IMR-90 (cell line): ENCODE data around the gene GATA6. TPM values are rescaled to one million over a fixed set of nuclear protein-coding genes. Genes with fewer than 3 reads are reported as not detected.

Experiments used
- ATAC-seq: fragments of 200-7000 bp; cut with Tn5 transposase; 2 replicates; pipeline ENCODE4 v1.9.1; 2020; ENCODE audit warnings: low read depth, mild to moderate bottlenecking, moderate library complexity
- BruUV-seq: library from RNA; stranded (reverse); fragments of 400-500 nt; replicated peaks from 2 replicates; lab custom pipeline; 2021; lab: Mats Ljungman, UMichigan
- CTCF ChIA-PET: fragments of 300-600 bp; formaldehyde crosslinking; extraction: SDS; loops from one replicate; lab custom pipeline; 2021; ENCODE audit warnings: antibody characterized with exemption; lab: Yijun Ruan, JAX
- POLR2A ChIA-PET: fragments of 300-600 bp; sonication (Branson Sonifier 250); formaldehyde crosslinking; loops from one replicate; lab custom pipeline; 2022; ENCODE audit warnings: antibody characterized with exemption; ENCODE audit not compliant: unreplicated experiment; lab: Charles Lee
- DNase-seq: peaks from one replicate; pipeline ENCODE4 v3.0.0; 2013
- H2AFZ ChIP-seq: replicated peaks from 2 replicates; pipeline ENCODE3; 2013; ENCODE audit warnings: low read length, mild to moderate bottlenecking; ENCODE audit not compliant: poor library complexity
- H2AK5ac ChIP-seq: 2 replicates; pipeline ENCODE4 v1.6.1; 2013; ENCODE audit warnings: low read depth, low read length, inconsistent platforms
- H2AK9ac ChIP-seq: replicated peaks from 2 replicates; pipeline ENCODE3; 2013; ENCODE audit warnings: mild to moderate bottlenecking, low read depth, low read length, moderate library complexity; ENCODE audit not compliant: poor library complexity
- H2BK120ac ChIP-seq: 2 replicates; pipeline ENCODE4 v1.6.1; 2013; ENCODE audit warnings: low read depth, low read length, inconsistent platforms
- H2BK15ac ChIP-seq: 3 replicates; pipeline ENCODE4 v1.6.1; 2013; ENCODE audit warnings: low read depth, low read length, inconsistent platforms
- H2BK20ac ChIP-seq: 2 replicates; pipeline ENCODE4 v1.6.1; 2013; ENCODE audit warnings: low read depth, mild to moderate bottlenecking, inconsistent platforms, low read length, moderate library complexity
- H2BK5ac ChIP-seq: 2 replicates; pipeline ENCODE4 v1.6.1; 2013; ENCODE audit warnings: mild to moderate bottlenecking, low read depth, low read length, inconsistent platforms; ENCODE audit not compliant: poor library complexity, severe bottlenecking
- H3K14ac ChIP-seq: replicated peaks from 2 replicates; pipeline ENCODE4 v1.6.1; 2013; ENCODE audit warnings: low read depth, low read length, inconsistent platforms
- H3K18ac ChIP-seq: 2 replicates; pipeline ENCODE4 v1.6.1; 2013; ENCODE audit warnings: low read depth, low read length, control low read depth
- H3K23ac ChIP-seq: 2 replicates; pipeline ENCODE4 v1.6.1; 2013; ENCODE audit warnings: low read depth, low read length, inconsistent platforms
- H3K27ac ChIP-seq: 2 replicates; pipeline ENCODE4 v1.5.1; 2013; ENCODE audit warnings: mild to moderate bottlenecking, control low read depth, low read length; ENCODE audit not compliant: insufficient read depth
- H3K27me3 ChIP-seq: 2 replicates; pipeline ENCODE4 v1.6.1; 2013; ENCODE audit warnings: low read length; ENCODE audit not compliant: control insufficient read depth, insufficient read depth
- H3K36me3 ChIP-seq: 2 replicates; pipeline ENCODE4 v1.6.1; 2013; ENCODE audit warnings: low read length, mixed read lengths; ENCODE audit not compliant: control insufficient read depth, insufficient read depth
- H3K4ac ChIP-seq: 2 replicates; pipeline ENCODE4 v1.6.1; 2013; ENCODE audit warnings: low read depth, low read length, inconsistent platforms
- H3K4me1 ChIP-seq: 2 replicates; pipeline ENCODE4 v1.6.1; 2013; ENCODE audit warnings: low read length, mixed read lengths; ENCODE audit not compliant: control insufficient read depth, insufficient read depth
- H3K4me2 ChIP-seq: 2 replicates; pipeline ENCODE4 v1.6.1; 2013; ENCODE audit warnings: low read depth, mild to moderate bottlenecking, control low read depth, low read length, moderate library complexity
- H3K4me3 ChIP-seq: 2 replicates; pipeline ENCODE4 v1.5.1; 2013; ENCODE audit warnings: low read depth, mild to moderate bottlenecking, control low read depth, low read length, moderate library complexity; ENCODE audit not compliant: insufficient read depth
- H3K56ac ChIP-seq: 2 replicates; pipeline ENCODE4 v1.6.1; 2013; ENCODE audit warnings: low read length, inconsistent platforms; ENCODE audit not compliant: insufficient read depth; ENCODE audit errors: extremely low read depth
- H3K79me1 ChIP-seq, 2 experiments: 2 replicates each; pipeline ENCODE4 v1.6.1; 2013; ENCODE audit warnings: low read length in 2 of 2, inconsistent platforms in 1 of 2, low read depth in 1 of 2
- H3K9ac ChIP-seq: 2 replicates; pipeline ENCODE4 v1.6.1; 2013; ENCODE audit warnings: low read depth, low read length, control low read depth
- H3K9me1 ChIP-seq: 2 replicates; pipeline ENCODE4 v1.6.1; 2013; ENCODE audit warnings: low read length, inconsistent platforms; ENCODE audit not compliant: insufficient read depth
- H3K9me3 ChIP-seq: 2 replicates; pipeline ENCODE4 v1.6.1; 2013; ENCODE audit warnings: low read length; ENCODE audit not compliant: control insufficient read depth, insufficient read depth
- H4K20me1 ChIP-seq: 2 replicates; pipeline ENCODE4 v1.6.1; 2013; ENCODE audit warnings: low read length, inconsistent platforms; ENCODE audit not compliant: insufficient read depth
- H4K5ac ChIP-seq: 2 replicates; pipeline ENCODE4 v1.6.1; 2013; ENCODE audit warnings: mild to moderate bottlenecking, low read depth, low read length, control low read depth
- H4K8ac ChIP-seq, 2 experiments: 2 replicates each; pipeline ENCODE4 v1.6.1; 2013; ENCODE audit warnings: low read depth in 2 of 2, low read length in 2 of 2, control low read depth in 1 of 2, inconsistent platforms in 1 of 2
- H4K91ac ChIP-seq: 2 replicates; pipeline ENCODE4 v1.6.1; 2013; ENCODE audit warnings: low read depth, low read length, inconsistent platforms; ENCODE audit not compliant: insufficient read depth
- CEBPB ChIP-seq: IDR thresholded peaks from 2 replicates; pipeline ENCODE4 v1.6.1; 2012; ENCODE audit warnings: low read depth, low read length, improper control_type of control experiment
- MAFK ChIP-seq: IDR thresholded peaks from 2 replicates; pipeline ENCODE4 v1.6.1; 2012; ENCODE audit warnings: low read depth, low read length, improper control_type of control experiment
- MXI1 ChIP-seq: IDR thresholded peaks from 2 replicates; pipeline ENCODE4 v1.6.1; 2012; ENCODE audit warnings: low read depth, mild to moderate bottlenecking, low read length, moderate library complexity, borderline replicate concordance
- NFE2L2 ChIP-seq: fragments of 150-350 bp; IDR thresholded peaks from 2 replicates; pipeline ENCODE4 v1.6.1; 2016; ENCODE audit warnings: low read depth, mild to moderate bottlenecking, low read length
- RCOR1 ChIP-seq: IDR thresholded peaks from 2 replicates; pipeline ENCODE4 v1.6.1; 2012; ENCODE audit warnings: mild to moderate bottlenecking, low read length, improper control_type of control experiment; ENCODE audit not compliant: insufficient replicate concordance
- RFX5 ChIP-seq: IDR thresholded peaks from 2 replicates; pipeline ENCODE4 v1.8.0; 2012; ENCODE audit warnings: low read depth, mild to moderate bottlenecking, low read length, moderate library complexity
- WGBS, 2 experiments: methylation state at CpG; one replicate each; pipeline versions ENCODE4 v1.1.5 to v1.1.7; 2013; ENCODE audit warnings: missing lambda C conversion rate in 2 of 2; ENCODE audit not compliant: insufficient read length in 1 of 2; ENCODE audit errors: extremely low coverage in 2 of 2; 5-methylcytosine and 5-hydroxymethylcytosine counted together
- dilution Hi-C: fragments of 300-500 bp; cut with HindIII; formaldehyde crosslinking; loops from one replicate; pipeline ENCODE4 v1.14.3; 2018; ENCODE audit warnings: low sequenced_read_pairs; ENCODE audit not compliant: unreplicated experiment
- in situ Hi-C: fragments of 300-500 bp; cut with MboI; formaldehyde crosslinking; loops from 3 replicates; pipeline ENCODE4 v1.14.3; 2019; ENCODE audit warnings: low sequenced_read_pairs, inconsistent platforms, mixed read lengths
- intact Hi-C: fragments of 100-400 bp; cut with micrococcal nuclease; formaldehyde crosslinking; loops from 2 replicates; pipeline ENCODE4 v1.10.0; 2022
- polyA plus RNA-seq, 3 experiments: library from polyadenylated mRNA; depleted of rRNA; stranded (reverse); fragments of >200 nt; gene quantifications; 2 replicates each; pipeline ENCODE4 v1.2.3, GENCODE V29; 2012; ENCODE audit warnings: low replicate concordance in 1 of 3
- total RNA-seq: library from RNA; depleted of rRNA; stranded (reverse); fragments of >200 nt; gene quantifications from 2 replicates; pipeline ENCODE4 v1.2.3, GENCODE V29; 2012
- TF ChIP-seq, protein P1 (sequence below): fragments of 150-350 bp; IDR thresholded peaks from 2 replicates; pipeline ENCODE4 v1.6.1; 2016; ENCODE audit warnings: low read depth, mild to moderate bottlenecking, low read length, moderate library complexity, borderline replicate concordance

Gene GATA6
- total and polyA plus RNA-seq, 2 of the 4 experiments (the other 2 are of a cell fraction): 2.5 to 4.0 TPM

GRCh38 chr18:22167471-22168241 lies 1.7 kb upstream of the GATA6 start:
- Histone ChIP-seq H3K4me3 (no peak overlapping the region), H3K36me3 (peaks cover 6% of the 10 kb centered on the region), H2BK15ac (no peak overlapping the region), H3K4me1 (peaks cover 4% of the 10 kb centered on the region), H3K14ac (no peak overlapping the region), H2AFZ (no peak overlapping the region), H3K79me1 (peaks cover 4 to 9% of the 10 kb centered on the region in 2 experiments; a peak in 2 of 4 replicates), H2AK9ac (no peak overlapping the region), H3K9me3 (peaks cover 14% of the 10 kb centered on the region), H3K56ac (no peak overlapping the region), H2BK120ac (no peak overlapping the region), H4K91ac (no peak overlapping the region), H2BK5ac (no peak overlapping the region), H3K27ac (no peak overlapping the region), H4K8ac (no peak overlapping the region), H2AK5ac (peak overlapping the region; percentile 58; the same call in 1 of the 2 replicates), H3K9me1 (no peaks in the 10 kb centered on the region), H3K23ac (no peak overlapping the region), H4K5ac (no peak overlapping the region), H3K9ac (no peak overlapping the region), H4K20me1 (peaks cover 28% of the 10 kb centered on the region; the same call in 1 of the 2 replicates), H3K27me3 (peaks cover 59% of the 10 kb centered on the region), H2BK20ac (no peak overlapping the region), H3K18ac (no peak overlapping the region), H3K4ac (no peak overlapping the region), H3K4me2 (peak overlapping the region; percentile 44)
- POLR2A ChIA-PET: no interaction called here
- no peak for ATAC-seq
- WGBS, 2 experiments: 13% methylated on average over 8 of the region's 34 CpGs; no CpG with 5 or more reads in 1 of the 2 experiments
- TF ChIP-seq NFE2L2: no peak
- TF ChIP-seq RFX5: no peak
- TF ChIP-seq MXI1: no peak
- TF ChIP-seq, protein P1, sequence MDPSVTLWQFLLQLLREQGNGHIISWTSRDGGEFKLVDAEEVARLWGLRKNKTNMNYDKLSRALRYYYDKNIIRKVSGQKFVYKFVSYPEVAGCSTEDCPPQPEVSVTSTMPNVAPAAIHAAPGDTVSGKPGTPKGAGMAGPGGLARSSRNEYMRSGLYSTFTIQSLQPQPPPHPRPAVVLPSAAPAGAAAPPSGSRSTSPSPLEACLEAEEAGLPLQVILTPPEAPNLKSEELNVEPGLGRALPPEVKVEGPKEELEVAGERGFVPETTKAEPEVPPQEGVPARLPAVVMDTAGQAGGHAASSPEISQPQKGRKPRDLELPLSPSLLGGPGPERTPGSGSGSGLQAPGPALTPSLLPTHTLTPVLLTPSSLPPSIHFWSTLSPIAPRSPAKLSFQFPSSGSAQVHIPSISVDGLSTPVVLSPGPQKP: no peak
- TF ChIP-seq RCOR1: no peak
- TF ChIP-seq CEBPB: no peak
- TF ChIP-seq MAFK: no peak
- CTCF ChIA-PET: no interaction called here
- BruUV-seq: no TSS peak
- intact Hi-C loops: loop anchor here (2.0 to 5.0 kb wide), 2 partner anchors 301 to 535 kb away; no protein-coding TSS in a partner anchor
- no peak for DNase-seq
- dilution Hi-C loops: no loop called here
- in situ Hi-C loops: no loop called here
